Endothelial cell of umbilical vein (primary cell): ENCODE data around the gene ADCY7. TPM values are rescaled to one million over a fixed set of nuclear protein-coding genes. Genes with fewer than 3 reads are reported as not detected.

Experiments
- BruUV-seq: library from RNA; stranded (reverse); fragments of 400-500 nt; replicated peaks from 2 replicates; lab custom pipeline; 2021; lab: Mats Ljungman, UMichigan
- CTCF ChIA-PET: fragments of 300-600, 350-600 bp; sonication (Branson Sonifier 250); formaldehyde crosslinking; loops from one replicate; lab custom pipeline; 2021; ENCODE audit warnings: antibody characterized with exemption, inconsistent platforms; lab: Charles Lee
- POLR2A ChIA-PET: fragments of 300-600, 350-600 bp; sonication (Branson Sonifier 250); formaldehyde crosslinking; loops from one replicate; lab custom pipeline; 2021; ENCODE audit warnings: antibody characterized with exemption, inconsistent platforms; lab: Charles Lee
- DNase-seq: peaks from one replicate; pipeline ENCODE4 v3.0.0-alpha.2; 2011; ENCODE audit warnings: low read depth, low spot score
- FAIRE-seq: peaks from 2 replicates; lab custom pipeline; 2011; peaks lifted over from hg19 to GRCh38; lab: Jason Lieb, UNC
- H2AFZ ChIP-seq: 2 replicates; pipeline ENCODE4 v1.6.0; 2012; ENCODE audit warnings: low read depth, low read length, control low read depth, inconsistent platforms
- H3K27ac ChIP-seq: 2 replicates; pipeline ENCODE4 v1.5.1; 2011; ENCODE audit warnings: low read depth, mild to moderate bottlenecking, control low read depth, low read length, moderate library complexity; ENCODE audit not compliant: insufficient read depth
- H3K27me3 ChIP-seq, 2 experiments: 2 replicates each; pipeline versions ENCODE4 v1.6.0 to v1.6.1; 2011; ENCODE audit warnings: low read length in 2 of 2, mixed read lengths in 1 of 2; ENCODE audit not compliant: control insufficient read depth in 2 of 2, insufficient read depth in 2 of 2
- H3K36me3 ChIP-seq, 2 experiments: 2 replicates in 1 of 2; 3 replicates in 1 of 2; pipeline ENCODE4 v1.5.1; 2011; ENCODE audit warnings: low read length in 2 of 2, mild to moderate bottlenecking in 1 of 2, moderate library complexity in 1 of 2; ENCODE audit not compliant: control insufficient read depth in 2 of 2, insufficient read depth in 2 of 2; ENCODE audit errors: extremely low read depth in 1 of 2
- H3K4me1 ChIP-seq: 3 replicates; pipeline ENCODE4 v1.5.1; 2011; ENCODE audit warnings: mild to moderate bottlenecking, low read length; ENCODE audit not compliant: control insufficient read depth, insufficient read depth; ENCODE audit errors: extremely low read depth
- H3K4me2 ChIP-seq: 2 replicates; pipeline ENCODE4 v1.6.1; 2011; ENCODE audit warnings: low read length, control low read depth, mixed read lengths; ENCODE audit not compliant: insufficient read depth
- H3K4me3 ChIP-seq, 3 experiments: fragments of 200-600 bp in 1 of 3; sonication (generic), shearing (Covaris generic) in 1 of 3; replicated peaks in 1 of 3; 2 replicates each; pipeline ENCODE4 v1.5.1; 2011 to 2016; ENCODE audit warnings: control low read depth in 3 of 3, low read length in 3 of 3, mild to moderate bottlenecking in 2 of 3, inconsistent platforms in 1 of 3, low read depth in 1 of 3, moderate library complexity in 1 of 3; ENCODE audit not compliant: insufficient read depth in 1 of 3
- H3K79me2 ChIP-seq: 2 replicates; pipeline ENCODE4 v1.6.0; 2012; ENCODE audit warnings: low read length, inconsistent platforms; ENCODE audit not compliant: control insufficient read depth, insufficient read depth
- H3K9ac ChIP-seq: replicated peaks from 2 replicates; pipeline ENCODE3; 2011; ENCODE audit warnings: low read length, control low read depth; ENCODE audit not compliant: insufficient read depth; ENCODE audit errors: extremely low read depth
- H3K9me1 ChIP-seq: replicated peaks from 3 replicates; pipeline ENCODE4 v1.6.0; 2011; ENCODE audit warnings: mild to moderate bottlenecking, low read length; ENCODE audit not compliant: control insufficient read depth, insufficient read depth; ENCODE audit errors: extremely low read depth
- H3K9me3 ChIP-seq: replicated peaks from 2 replicates; pipeline ENCODE4 v1.5.1; 2012; ENCODE audit warnings: low read length, inconsistent platforms; ENCODE audit not compliant: control insufficient read depth, insufficient read depth
- H4K20me1 ChIP-seq: replicated peaks from 2 replicates; pipeline ENCODE3; 2011; ENCODE audit warnings: mild to moderate bottlenecking, low read length; ENCODE audit not compliant: control insufficient read depth, insufficient read depth; ENCODE audit errors: extremely low read depth
- CTCF ChIP-seq, 2 donors: IDR thresholded peaks; 1 replicate in 1 of 2; 2 replicates in 1 of 2; pipeline ENCODE4 v1.5.1; 2011; ENCODE audit warnings: low read length in 2 of 2, mild to moderate bottlenecking in 2 of 2, moderate library complexity in 2 of 2, control low read depth in 1 of 2, inconsistent platforms in 1 of 2, low read depth in 1 of 2; ENCODE audit not compliant: insufficient read depth in 1 of 2; ENCODE audit errors: extremely low read depth in 1 of 2
- EZH2 ChIP-seq: IDR thresholded peaks from 2 replicates; pipeline ENCODE4 v1.6.1; 2012; ENCODE audit warnings: borderline replicate concordance, low read depth, mild to moderate bottlenecking, moderate library complexity, low read length, inconsistent platforms; ENCODE audit not compliant: severe bottlenecking
- FOS ChIP-seq: IDR thresholded peaks from 2 replicates; pipeline ENCODE4 v1.6.1; 2011; ENCODE audit warnings: mild to moderate bottlenecking, low read length, moderate library complexity, borderline replicate concordance; ENCODE audit not compliant: insufficient read depth
- GATA2 ChIP-seq: IDR thresholded peaks from 2 replicates; pipeline ENCODE4 v1.7.0; 2011; ENCODE audit warnings: low read depth, mild to moderate bottlenecking, moderate library complexity, mixed read lengths, low read length; ENCODE audit not compliant: insufficient read length, insufficient read depth
- JUN ChIP-seq: IDR thresholded peaks from 2 replicates; pipeline ENCODE4 v1.6.1; 2011; ENCODE audit warnings: borderline replicate concordance, low read depth; ENCODE audit not compliant: insufficient read length, insufficient read depth
- MAX ChIP-seq: IDR thresholded peaks from 2 replicates; pipeline ENCODE4 v1.6.1; 2011; ENCODE audit not compliant: insufficient read depth, insufficient read length
- MYC ChIP-seq: IDR thresholded peaks from one replicate; pipeline ENCODE4 v1.6.1; 2011; ENCODE audit warnings: mild to moderate bottlenecking, low read depth, low read length
- POLR2A ChIP-seq: IDR thresholded peaks from 2 replicates; pipeline ENCODE4 v1.6.1; 2012; ENCODE audit warnings: low read depth, mild to moderate bottlenecking, control low read depth, low read length
- POLR2AphosphoS5 ChIP-seq: IDR thresholded peaks from 2 replicates; pipeline ENCODE4 v1.6.1; 2012; ENCODE audit warnings: low read depth, mild to moderate bottlenecking, control low read depth, low read length, moderate library complexity; ENCODE audit not compliant: insufficient read depth
- dilution Hi-C: fragments of 300-500 bp; cut with MboI; formaldehyde crosslinking; loops from one replicate; pipeline ENCODE4 v1.15.0; 2019; ENCODE audit warnings: low sequenced_read_pairs; ENCODE audit not compliant: extremely low pct_ligation_motif_present
- intact Hi-C: fragments of 100-400 bp; cut with micrococcal nuclease; formaldehyde crosslinking; loops from one replicate; pipeline ENCODE4 v1.10.0; 2022
- polyA plus RNA-seq, 4 experiments: library from polyadenylated mRNA; depleted of rRNA in 3 of 4; stranded (reverse) in 3 of 4; unstranded in 1 of 4; fragments of >200 nt; gene quantifications; 2 replicates each; pipeline versions ENCODE4 v1.2.1 to v1.2.3, GENCODE V29; 2011 to 2012; ENCODE audit warnings: missing spikeins in 1 of 4
- total RNA-seq: library from RNA; stranded (reverse); gene quantifications from 2 replicates; pipeline ENCODE4 v1.2.3, GENCODE V29; 2021

Gene ADCY7
- total and polyA plus RNA-seq, 2 donors (not counting 3 experiments of a cell fraction or from before 2014, with no cell fraction given), result 3.5 to 9.3 TPM

DNA sequence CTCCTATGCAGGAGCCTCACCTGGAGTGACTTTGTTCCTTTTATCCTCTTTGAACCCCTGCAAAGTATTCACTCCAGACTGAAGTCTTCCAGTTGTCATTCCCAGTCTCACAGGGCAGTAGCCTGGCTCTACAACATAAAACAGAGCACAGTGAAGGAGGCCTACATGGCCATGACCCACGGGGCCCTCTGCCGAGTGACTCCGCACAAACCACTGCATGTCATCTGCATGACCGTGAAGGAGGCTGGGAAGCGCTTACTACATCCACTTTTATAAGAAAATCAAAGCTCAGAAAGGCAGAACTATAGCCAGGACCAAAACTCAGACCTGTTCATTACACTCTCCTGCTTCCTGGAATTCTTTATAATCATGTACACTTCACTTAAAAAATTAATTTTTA, 59.9 kb downstream of the ADCY7 start:
- Histone ChIP-seq H3K9ac (no peak overlapping the region), H3K4me2 (no peak overlapping the region), H4K20me1 (no peaks in the 10 kb centered on the region), H3K9me1 (no peaks in the 10 kb centered on the region), H2AFZ (no peak overlapping the region), H3K9me3 (no peaks in the 10 kb centered on the region), H3K27ac (no peak overlapping the region), H3K27me3 (no peaks in the 10 kb centered on the region), H3K36me3 (peaks cover 0 to 20% of the 10 kb centered on the region in 2 experiments), H3K79me2 (no peaks in the 10 kb centered on the region), H3K4me1 (peaks cover 7% of the 10 kb centered on the region), H3K4me3 (no peak overlapping the region)
- TF ChIP-seq JUN (no peak), GATA2 (no peak), MAX (no peak), EZH2 (no peak), POLR2AphosphoS5 (no peak), CTCF (IDR thresholded peaks at IDR 0.05; ENCODE audit: extremely low read depth in 1 of 2, insufficient read depth in 1 of 2, low read depth in 1 of 2, low read length in 2 of 2) (no peak), POLR2A (no peak), FOS (no peak), MYC (no peak)
- intact Hi-C loops, result loop anchor here (2.0 kb wide), 1 partner anchor 25 kb away; no protein-coding TSS in a partner anchor
- BruUV-seq, result no TSS peak
- POLR2A ChIA-PET, result no interaction called here
- CTCF ChIA-PET, result interaction anchor here (0.7 to 1.8 kb wide), 3 partner anchors 29 to 339 kb away, joined by 4 to 12 read pairs (median 11); no protein-coding TSS in a partner anchor
- DNase-seq (no peak), FAIRE-seq (no peak)
- dilution Hi-C loops, result no loop called here
